GM19372 (cell line): ENCODE results near the gene RADIL.

Experiments
- ATAC-seq: cut with Tn5 transposase; IDR thresholded peaks from one replicate; pipeline ENCODE4 v1.9.1; 2021; ENCODE audit warnings: mild to moderate bottlenecking, low read depth, moderate library complexity; ENCODE audit not compliant: unreplicated experiment

The RADIL gene

GRCh38 chr7:4832711-4833110 is 50.8 kb downstream of the RADIL start:
- no peak for ATAC-seq

- no peak for ATAC-seq
Observed at GRCh38 chr7:4831723-4832495, 51.6 kb downstream of the RADIL start.

GRCh38 chr7:4830176-4830575 is 53.3 kb downstream of the RADIL start:
- no peak for ATAC-seq

GRCh38 chr7:4828720-4829383 is 54.7 kb downstream of the RADIL start:
- ATAC-seq: no peak

GRCh38 chr7:4825081-4825480 is 58.4 kb downstream of the RADIL start:
- ATAC-seq: no peak

GRCh38 chr7:4824120-4824775 is 59.3 kb downstream of the RADIL start:
- no peak for ATAC-seq

- ATAC-seq: no peak
Observed at GRCh38 chr7:4823441-4824119, 59.9 kb downstream of the RADIL start.

GRCh38 chr7:4822677-4823076 is 60.8 kb downstream of the RADIL start:
- no peak for ATAC-seq

- ATAC-seq: no peak
Observed at GRCh38 chr7:4820967-4821471, 62.5 kb downstream of the RADIL start.

- ATAC-seq: no peak
Observed at GRCh38 chr7:4820405-4820966, 63.0 kb downstream of the RADIL start.

GRCh38 chr7:4819560-4820404 is 63.7 kb downstream of the RADIL start:
- ATAC-seq: no peak

GRCh38 chr7:4818000-4818794 is 65.3 kb downstream of the RADIL start:
- no peak for ATAC-seq

GRCh38 chr7:4817178-4817901 is 66.2 kb downstream of the RADIL start:
- ATAC-seq: no peak

- ATAC-seq: no peak
Observed at GRCh38 chr7:4816419-4817080, 67.0 kb downstream of the RADIL start.

- no peak for ATAC-seq
Observed at GRCh38 chr7:4815609-4816418, 67.7 kb downstream of the RADIL start.

GRCh38 chr7:4815121-4815520 is 68.4 kb downstream of the RADIL start:
- no peak for ATAC-seq

GRCh38 chr7:4814433-4814832 is 69.1 kb downstream of the RADIL start:
- no peak for ATAC-seq
